ENCODE results near the gene MAGEA6.
"Not testable (repeated sequence)": the region's sequence is repeated elsewhere in the genome, so short reads cannot be mapped to it uniquely, and the experiment has no call there.

The MAGEA6 gene, protein sequence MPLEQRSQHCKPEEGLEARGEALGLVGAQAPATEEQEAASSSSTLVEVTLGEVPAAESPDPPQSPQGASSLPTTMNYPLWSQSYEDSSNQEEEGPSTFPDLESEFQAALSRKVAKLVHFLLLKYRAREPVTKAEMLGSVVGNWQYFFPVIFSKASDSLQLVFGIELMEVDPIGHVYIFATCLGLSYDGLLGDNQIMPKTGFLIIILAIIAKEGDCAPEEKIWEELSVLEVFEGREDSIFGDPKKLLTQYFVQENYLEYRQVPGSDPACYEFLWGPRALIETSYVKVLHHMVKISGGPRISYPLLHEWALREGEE

DNA sequence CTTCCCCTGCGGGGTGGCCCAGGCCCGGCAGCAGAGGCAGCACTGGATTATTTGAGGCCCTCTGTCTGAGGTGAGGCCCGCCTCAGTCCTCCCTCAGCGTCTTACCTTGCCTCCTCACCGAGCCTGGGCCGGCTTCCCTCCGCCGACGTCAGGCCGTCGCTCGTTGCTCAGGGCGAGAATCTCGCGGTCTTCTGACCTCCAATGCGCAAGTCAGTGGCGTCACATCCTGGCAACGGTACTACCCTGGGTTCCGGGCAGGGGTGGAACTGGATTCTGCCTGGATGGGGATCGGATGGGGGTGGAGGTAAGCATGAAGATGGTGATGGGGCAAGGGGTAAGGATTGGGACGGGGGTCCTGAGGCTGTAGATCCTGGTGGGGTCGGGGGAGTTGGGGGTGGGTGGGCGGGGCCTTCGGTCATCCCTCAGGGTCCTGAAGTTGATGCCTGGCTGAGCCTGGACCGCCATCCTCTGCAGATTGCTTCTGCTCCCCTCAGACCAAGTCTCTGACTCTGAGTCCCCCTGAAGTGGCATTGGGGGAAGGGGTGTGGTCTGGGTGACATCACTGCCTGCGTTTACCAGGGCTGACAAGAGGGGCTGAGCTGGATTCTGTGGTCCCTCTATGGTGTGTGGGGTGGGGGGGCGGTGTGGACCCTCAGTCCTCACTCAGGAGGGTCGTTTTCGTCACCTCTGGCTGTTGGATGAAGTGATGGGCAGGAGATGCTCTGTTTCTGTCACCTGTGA, at the start of gene MAGEA6:
Gene MAGEA6, minus strand, starts transcription at position 141 of the 741 bp plus-strand sequence. CDS start 2,039 bp downstream, outside the sequence.
- H3K4me3 ChIP-seq, result not testable (repeated sequence)

DNA sequence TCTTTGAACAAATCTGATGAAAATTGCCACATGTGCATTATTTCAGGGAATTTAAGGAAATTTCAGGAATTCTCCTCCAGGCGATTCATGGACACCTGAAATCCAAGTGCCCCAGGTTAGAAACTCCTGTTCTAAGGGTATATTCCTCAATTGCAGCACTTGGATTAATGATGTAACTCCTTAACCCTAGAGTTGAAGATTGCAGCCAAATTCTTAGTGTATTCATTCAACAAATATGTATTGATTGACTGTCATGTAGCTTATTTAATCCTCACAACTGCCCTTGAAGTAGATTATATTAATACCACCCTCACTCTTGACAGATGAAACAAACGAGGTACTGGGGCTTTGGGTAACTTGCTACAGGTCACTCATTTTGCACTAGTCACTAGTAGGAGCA, 49.8 kb upstream of the MAGEA6 start:
- Histone ChIP-seq H3K27ac (no peak overlapping the region), H3K4me3 (no peak overlapping the region)

More for the DNA sequence above, at the start of gene MAGEA6:
- H3K27ac ChIP-seq, result not testable (repeated sequence)

DNA sequence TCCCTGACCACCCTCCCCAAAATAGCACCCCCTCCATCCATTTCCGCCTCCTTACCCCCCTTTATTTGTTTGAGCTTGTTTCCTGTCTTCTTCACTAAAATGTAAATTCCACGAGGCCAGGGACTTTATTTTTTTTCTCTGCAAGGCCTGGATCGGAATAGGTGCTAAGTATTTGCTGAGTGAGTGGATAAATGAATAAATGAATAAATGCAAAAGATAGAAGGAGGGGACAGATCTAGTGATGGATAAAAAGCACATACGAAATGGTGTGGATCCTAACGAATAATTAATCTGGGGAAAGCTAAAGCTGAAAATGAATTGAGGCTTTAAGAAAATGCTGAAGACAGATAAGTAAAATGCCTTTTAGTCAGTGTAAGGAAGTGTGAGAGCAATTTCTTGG, 48.9 kb upstream of the MAGEA6 start:
- no peak overlapping the region for H3K27ac ChIP-seq
- H3K4me3 ChIP-seq, result no peak overlapping the region

DNA sequence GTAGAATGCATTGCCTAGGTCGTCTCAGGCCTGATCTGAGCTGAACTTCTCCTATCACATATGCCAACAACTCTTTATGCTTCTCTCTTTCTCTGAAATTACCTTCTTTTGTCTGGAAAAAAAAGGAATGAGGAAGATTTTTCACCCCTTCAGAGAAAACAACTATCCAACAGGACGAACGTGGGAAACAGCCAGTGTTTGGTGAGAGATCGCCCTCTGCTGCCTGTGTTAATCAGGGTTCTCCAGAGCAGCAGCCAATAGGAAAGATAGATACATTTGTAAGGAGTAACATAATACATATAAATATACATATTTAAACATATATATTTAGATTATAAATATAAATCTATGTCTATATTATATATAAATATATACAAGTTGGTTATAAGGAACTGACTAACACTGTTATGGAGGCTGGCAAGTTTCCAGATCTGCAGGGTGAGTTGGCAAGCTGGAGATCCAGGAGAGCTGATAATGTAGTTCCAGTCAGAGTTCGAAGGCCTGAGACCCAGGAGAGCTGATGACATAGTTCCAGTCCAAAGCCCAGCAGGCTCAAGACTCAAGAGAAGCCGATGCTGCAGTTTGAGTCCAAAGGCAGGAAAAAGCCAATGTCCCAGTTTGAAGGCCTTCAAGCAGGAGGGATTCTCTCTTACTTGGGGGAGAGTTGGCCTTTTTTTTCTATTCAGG, 47.7 kb upstream of the MAGEA6 start:
- no peak overlapping the region for H3K4me3 ChIP-seq
- H3K27ac ChIP-seq, result no peak overlapping the region

DNA sequence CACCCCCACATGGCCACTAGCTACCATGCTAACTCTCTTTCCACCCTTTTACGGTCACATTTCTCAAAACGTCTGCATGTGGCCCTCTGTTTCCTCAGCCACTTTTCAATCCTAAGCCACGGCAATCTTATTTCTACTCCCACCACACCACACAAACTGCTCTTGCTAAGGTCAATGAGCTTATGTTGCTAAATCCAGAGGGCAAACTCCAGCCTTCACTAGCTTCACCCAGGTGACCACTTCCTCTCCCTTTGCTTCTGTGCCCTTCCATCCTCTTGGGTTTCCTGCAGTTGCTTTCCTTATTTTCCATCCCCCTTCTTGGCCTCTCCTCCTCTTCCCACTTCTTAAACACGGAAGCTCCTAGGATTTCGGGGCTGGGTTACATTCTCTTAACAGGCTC, 44.6 kb upstream of the MAGEA6 start:
- Histone ChIP-seq H3K4me3 (no peak overlapping the region), H3K27ac (no peak overlapping the region)

DNA sequence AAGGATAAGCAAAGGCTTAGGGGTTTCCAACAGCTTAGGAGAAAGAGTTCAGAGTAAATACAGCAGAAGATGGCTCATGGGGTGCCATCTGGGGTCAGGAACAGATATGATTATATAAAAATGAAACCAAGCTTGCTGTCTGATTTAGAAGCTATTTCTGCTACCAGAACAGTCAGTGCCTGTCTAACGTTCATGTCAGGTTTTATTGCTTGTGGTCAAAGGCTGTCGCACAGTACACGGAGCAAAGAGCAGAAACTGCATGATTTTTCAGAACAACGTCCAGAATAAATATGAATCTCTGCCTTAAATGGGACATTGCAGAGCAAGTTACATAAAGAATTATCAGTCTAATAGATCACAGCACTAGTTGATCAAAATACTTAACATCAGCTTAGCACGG, 43.7 kb upstream of the MAGEA6 start:
- H3K27ac ChIP-seq, result no peak overlapping the region
- no peak overlapping the region for H3K4me3 ChIP-seq

DNA sequence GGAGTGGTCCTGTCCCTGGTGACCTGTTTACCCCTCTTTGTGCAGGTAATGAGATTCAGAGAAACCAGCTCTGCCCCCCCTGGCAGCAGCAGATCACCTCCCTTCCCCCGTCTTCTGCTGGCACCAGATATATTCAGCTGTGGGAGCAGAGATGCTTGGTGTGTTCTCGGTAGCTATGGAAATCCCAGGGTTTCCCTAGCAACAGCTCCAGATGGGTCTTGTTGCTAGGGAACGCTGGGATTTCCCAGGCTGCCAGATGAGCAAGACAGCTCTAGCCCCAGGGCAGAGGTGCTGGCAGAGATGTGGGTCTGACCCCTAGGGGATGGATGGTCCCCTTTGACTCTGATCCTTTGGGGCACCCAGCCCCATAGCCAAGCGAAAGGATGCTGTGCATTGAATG, 40.9 kb upstream of the MAGEA6 start:
- Histone ChIP-seq H3K4me3 (no peak overlapping the region), H3K27ac (no peak overlapping the region)

DNA sequence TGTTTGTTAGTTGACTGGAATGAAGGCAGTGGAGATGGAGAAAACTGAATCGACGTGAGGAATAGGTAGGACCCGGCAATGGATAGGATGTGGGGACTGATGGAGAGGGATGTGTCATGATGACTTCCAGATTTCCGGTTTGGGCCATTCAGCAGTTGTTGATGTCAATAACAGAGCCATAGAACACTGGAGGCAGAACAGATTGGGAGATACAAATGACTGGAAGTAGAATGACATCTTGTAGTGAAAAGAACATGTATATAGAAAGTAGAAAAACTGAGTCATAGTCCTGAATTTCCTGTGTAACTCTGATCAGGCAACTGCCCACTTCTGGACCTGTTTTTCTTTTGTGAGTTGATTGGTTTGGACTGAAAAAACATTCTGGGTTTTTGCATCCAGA, 36.5 kb upstream of the MAGEA6 start:
- no peak overlapping the region for H3K27ac ChIP-seq
- no peak overlapping the region for H3K4me3 ChIP-seq

DNA sequence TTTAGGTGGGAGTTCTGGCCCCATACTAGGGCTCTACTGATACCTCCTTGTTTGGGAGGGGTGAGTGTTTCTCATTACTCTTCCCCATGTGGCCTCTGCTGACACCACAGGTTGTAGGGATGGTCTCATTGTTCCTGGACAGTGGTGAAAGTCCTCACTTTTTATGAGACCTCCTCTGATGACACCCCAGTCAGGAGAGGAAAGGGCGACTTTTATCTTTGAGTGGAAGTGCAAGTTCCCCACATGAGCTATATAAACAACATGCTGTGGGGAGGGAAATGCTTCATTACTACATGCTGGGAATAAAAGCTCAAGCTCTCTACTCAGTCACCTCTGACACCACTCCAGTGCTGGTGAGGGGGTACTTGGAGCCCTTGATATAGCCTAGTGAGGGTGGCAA, 29.5 kb upstream of the MAGEA6 start:
- Histone ChIP-seq H3K4me3 (no peak overlapping the region), H3K27ac (no peak overlapping the region)

DNA sequence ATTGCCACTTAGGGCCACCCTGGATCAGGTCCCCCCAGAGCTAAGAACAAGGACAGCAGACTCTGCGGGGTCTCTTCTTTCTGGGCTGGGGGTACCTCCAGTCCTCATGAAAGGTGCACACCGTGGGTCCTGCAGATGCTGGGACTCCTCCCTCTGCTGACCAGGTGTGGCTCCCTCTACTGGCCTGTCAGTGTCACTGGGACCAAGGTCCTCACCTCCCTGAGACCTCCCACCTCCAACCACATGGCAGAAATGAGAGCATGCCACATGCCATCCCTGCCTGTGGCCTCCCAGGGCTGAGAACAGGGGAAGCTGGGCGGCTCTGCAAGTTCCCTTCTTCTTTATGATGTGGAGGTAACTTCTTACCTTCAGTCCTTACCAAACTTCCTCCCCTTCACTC, 17.6 kb upstream of the MAGEA6 start:
- not testable (repeated sequence) for H3K27ac ChIP-seq, H3K4me3 ChIP-seq

DNA sequence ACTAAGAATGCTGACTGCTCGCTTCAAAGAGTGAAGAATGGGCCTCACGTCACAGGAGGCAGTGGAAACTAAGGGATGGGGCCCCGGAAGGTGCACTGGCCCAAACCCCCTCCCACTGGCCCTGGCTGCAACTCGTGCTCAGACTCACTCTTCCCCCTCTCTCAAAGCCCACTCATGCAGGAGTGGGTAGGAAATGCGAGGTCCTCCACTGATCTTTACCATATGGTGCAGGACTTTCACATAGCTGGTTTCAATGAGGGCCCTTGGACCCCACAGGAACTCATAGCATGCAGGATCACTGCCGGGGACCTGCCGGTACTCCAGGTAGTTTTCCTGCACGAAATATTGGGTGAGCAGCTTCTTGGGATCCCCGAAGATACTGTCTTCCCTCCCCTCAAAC, 2.9 kb downstream of the MAGEA6 start:
- not testable (repeated sequence) for H3K4me3 ChIP-seq, H3K27ac ChIP-seq

DNA sequence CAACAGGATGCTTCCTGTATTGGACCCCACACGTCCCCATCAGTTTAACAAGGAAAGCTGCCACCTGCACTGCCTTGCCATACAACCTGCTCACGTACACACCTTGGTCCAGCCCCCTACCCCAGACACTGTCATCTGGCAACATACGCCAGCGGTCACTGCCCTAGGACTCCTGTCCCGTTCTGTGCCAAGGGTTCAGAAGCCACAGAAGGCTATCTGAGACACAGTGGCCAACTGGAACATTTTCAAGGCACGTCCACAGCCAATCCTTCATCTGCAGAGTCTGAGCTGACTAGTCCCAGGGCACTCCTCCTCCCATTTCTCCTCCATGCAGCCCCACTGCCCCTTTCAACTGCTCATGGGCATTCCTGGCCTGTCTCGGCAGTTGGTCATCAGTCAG, 7.9 kb downstream of the MAGEA6 start:
- not testable (repeated sequence) for H3K27ac ChIP-seq, H3K4me3 ChIP-seq

DNA sequence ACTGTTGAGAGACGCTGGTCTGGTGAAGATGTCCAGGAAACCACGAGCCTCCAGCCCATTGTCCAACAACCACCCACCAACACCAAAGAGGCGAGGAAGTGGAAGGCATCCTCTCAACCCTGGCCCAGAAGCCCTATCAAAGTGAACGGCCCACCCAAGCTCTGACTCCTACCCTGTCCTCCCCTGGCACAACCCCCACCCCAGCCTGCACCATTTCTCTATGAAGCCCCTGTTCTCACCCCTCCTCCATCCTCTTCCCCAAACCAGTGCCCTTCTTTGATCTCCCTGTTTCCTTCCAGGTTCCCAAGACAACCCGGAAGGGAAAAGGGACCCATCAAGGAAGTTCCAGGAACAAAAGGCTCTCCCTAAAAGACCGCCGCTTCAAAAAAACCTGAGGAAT, 9.9 kb downstream of the MAGEA6 start:
- H3K27ac ChIP-seq, H3K4me3 ChIP-seq: not testable (repeated sequence)

DNA sequence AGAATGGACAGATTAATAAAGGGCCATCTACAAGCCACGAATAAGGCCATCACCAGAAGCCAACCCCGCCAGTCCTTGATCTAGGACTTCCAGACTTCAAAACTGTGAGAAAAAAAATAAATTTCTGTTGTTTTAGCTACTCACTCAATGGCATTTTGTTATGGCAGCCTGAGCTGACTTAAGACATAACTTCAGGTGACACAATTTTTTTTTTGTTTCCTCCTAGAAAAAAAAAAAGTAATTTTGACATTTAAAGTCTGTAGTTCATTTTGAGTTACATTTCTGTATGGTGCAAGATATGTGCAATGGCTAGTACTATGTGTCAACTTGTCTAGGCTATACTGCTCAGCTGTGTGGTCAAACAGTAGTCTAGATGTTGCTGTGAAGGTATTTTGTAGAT, 10.6 kb downstream of the MAGEA6 start, which contains the start of gene CSAG3:
Gene CSAG3, plus strand, starts transcription at position 301 of the 400 bp plus-strand sequence.
- H3K4me3 ChIP-seq, H3K27ac ChIP-seq: not testable (repeated sequence)

DNA sequence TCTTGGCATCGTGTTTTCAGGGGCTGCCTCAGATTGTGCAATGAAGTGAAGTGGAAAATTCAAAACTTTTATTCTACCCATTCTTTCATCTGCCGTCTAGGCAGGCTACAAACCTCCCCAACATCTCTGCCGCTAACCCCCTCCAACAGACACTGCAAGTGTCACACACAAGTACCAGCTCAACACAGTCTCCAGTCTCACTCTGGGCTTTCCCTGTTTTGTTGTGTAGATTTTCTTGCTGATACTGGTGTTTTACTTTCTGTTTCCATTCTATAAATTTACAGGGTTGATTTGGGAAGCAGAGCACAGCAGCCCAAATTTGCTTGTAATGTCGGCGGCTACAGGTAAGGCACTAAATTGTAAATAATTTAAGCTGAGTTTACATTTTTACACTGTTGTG, 14.6 kb downstream of the MAGEA6 start:
- not testable (repeated sequence) for H3K4me3 ChIP-seq

DNA sequence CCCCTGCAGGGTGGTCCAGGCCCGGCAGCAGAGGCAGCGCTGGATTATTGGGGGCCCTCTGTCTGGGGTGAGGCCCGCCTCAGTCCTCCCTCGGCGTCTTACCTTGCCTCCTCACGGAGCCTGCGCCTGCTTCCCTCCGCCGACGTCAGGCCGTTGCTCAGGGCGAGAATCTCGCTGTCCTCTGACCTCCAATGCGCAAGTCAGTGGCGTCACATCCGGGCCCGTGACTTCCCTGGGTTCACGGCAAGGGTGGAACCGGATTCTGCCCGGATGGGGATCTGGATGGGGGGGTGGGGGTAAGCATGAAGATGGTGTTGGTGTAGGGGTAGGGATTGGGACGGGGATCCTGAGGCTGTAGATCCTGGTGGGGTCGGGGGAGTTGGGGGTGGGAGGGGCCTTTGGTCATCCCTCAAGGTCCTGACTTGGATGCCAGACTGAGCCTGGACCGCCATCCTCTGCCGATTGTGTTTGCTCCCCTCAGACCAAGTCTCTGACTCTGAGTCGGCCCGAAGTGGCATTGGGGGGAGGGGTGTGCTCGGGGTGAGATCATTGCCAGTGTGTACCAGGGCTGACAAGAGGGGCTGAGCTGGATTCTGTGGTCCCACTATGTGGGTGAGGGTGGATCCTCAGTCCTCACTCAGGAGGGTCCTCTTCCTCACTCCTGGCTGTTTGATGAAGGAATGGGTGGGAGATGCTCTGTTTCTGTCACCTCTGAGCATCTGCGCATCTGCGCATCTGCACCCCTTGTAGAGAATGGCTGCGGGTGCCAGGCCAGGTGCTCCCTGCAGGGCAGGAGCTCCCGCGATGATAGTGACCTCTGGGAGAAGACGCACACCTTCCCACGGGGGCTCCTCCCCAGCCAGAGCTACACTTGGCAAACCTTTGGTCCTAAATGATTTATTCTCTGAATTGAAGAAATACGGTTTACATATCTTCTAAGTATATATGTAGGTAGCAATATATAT, 15.5 kb downstream of the MAGEA6 start, which contains the start of gene MAGEA2:
Gene MAGEA2, minus strand, starts transcription at position 157 of the 965 bp plus-strand sequence. CDS start 2,479 bp downstream, outside the sequence.
- H3K4me3 ChIP-seq, result not testable (repeated sequence)

More for the DNA sequence above, 14.6 kb downstream of the MAGEA6 start:
- not testable (repeated sequence) for H3K27ac ChIP-seq

DNA sequence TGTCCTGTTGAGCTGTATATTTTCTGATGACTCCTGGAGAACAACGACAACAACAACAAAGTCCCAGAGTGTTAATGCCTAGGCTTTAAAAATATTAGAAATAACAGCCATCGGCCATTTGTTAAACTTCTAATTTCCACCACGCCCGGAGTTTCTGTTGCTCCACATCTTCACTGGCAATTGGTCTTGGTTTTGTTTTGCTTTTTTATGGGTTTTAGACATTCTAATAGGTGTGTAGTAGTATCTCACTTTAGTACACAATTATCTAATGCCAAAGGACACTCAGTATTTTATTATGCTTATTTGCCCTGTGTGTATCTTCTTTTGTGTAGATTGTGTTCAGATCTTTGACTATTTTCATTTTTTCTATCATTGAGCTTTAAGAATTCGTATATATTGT, 30.9 kb downstream of the MAGEA6 start:
- H3K27ac ChIP-seq, result no peak overlapping the region
- no peak overlapping the region for H3K4me3 ChIP-seq

More for the DNA sequence above, 15.5 kb downstream of the MAGEA6 start, which contains the start of gene MAGEA2:
- not testable (repeated sequence) for H3K27ac ChIP-seq

DNA sequence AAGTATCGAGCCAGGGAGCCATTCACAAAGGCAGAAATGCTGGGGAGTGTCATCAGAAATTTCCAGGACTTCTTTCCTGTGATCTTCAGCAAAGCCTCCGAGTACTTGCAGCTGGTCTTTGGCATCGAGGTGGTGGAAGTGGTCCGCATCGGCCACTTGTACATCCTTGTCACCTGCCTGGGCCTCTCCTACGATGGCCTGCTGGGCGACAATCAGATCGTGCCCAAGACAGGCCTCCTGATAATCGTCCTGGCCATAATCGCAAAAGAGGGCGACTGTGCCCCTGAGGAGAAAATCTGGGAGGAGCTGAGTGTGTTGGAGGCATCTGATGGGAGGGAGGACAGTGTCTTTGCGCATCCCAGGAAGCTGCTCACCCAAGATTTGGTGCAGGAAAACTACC, 33.0 kb downstream of the MAGEA6 start:
- H3K4me3 ChIP-seq, H3K27ac ChIP-seq: not testable (repeated sequence)

DNA sequence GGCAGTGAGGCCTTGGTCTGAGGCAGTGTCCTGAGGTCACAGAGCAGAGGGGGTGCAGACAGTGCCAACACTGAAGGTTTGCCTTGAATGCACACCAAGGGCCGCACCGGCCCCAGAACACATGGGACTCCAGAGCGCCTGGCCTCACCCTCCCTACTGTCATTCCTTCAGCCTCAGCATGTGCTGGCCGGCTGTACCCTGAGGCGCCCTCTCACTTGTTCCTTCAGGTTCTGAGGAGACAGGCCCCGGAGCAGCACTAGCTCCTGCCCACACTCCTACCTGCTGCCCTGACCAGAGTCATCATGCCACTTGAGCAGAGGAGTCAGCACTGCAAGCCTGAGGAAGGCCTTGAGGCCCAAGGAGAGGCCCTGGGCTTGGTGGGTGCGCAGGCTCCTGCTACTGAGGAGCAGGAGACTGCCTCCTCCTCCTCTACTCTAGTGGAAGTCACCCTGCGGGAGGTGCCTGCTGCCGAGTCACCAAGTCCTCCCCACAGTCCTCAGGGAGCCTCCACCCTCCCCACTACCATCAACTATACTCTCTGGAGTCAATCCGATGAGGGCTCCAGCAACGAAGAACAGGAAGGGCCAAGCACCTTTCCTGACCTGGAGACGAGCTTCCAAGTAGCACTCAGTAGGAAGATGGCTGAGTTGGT, 33.5 kb downstream of the MAGEA6 start:
- Histone ChIP-seq H3K27ac (no peak overlapping the region), H3K4me3 (no peak overlapping the region)
